NCI-H2107 treated with DMSO at 0.1 percent for 48 hours (cell line): ENCODE measurements around the gene PCGF3.
A peak's percentile ranks its signal among the peaks of the same experiment; 100 is the strongest.
"Not testable (repeated sequence)": the region's sequence is repeated elsewhere in the genome, so short reads cannot be mapped to it uniquely, and the experiment has no call there.

Experiments used
- DNase-seq: peaks from one replicate; lab custom pipeline; 2025; ENCODE audit not compliant: unreplicated experiment; lab: John Stamatoyannopoulos, UW

PCGF3 gene

DNA sequence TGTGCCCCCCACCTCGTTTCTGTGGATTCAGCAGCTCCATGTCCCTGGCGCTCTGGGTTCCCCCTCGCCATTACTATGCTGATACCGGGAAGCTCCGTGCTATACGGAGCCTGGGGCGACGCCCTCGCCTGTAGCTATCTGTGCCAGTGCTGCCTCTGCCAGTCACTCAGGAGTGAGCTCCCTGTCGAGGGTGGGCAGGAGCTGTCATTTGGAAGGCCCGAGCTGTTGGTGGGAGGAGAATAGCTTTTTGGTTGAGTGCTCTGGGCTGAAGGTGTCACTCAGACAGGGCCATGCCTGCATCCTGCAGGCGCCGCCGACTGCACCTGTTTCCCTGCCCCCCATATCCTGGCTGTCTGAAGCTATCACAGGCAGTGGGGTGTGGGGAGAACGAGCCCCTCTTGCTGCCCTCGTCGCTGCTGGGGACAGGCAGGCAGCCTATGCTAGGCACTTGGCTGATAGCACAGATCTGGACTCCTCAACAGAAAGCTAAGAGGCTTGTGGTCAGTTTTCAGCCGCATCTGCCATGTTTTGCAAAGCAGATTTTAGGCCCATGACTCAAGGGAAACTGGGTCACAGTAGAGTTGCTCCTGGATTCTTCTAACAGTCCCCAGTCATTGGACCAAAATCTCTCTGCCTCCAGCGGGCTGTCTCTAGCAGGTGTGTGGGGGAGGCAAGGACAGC, 88.4 kb downstream of the PCGF3 start:
- DNase-seq = peak; percentile 1

DNA sequence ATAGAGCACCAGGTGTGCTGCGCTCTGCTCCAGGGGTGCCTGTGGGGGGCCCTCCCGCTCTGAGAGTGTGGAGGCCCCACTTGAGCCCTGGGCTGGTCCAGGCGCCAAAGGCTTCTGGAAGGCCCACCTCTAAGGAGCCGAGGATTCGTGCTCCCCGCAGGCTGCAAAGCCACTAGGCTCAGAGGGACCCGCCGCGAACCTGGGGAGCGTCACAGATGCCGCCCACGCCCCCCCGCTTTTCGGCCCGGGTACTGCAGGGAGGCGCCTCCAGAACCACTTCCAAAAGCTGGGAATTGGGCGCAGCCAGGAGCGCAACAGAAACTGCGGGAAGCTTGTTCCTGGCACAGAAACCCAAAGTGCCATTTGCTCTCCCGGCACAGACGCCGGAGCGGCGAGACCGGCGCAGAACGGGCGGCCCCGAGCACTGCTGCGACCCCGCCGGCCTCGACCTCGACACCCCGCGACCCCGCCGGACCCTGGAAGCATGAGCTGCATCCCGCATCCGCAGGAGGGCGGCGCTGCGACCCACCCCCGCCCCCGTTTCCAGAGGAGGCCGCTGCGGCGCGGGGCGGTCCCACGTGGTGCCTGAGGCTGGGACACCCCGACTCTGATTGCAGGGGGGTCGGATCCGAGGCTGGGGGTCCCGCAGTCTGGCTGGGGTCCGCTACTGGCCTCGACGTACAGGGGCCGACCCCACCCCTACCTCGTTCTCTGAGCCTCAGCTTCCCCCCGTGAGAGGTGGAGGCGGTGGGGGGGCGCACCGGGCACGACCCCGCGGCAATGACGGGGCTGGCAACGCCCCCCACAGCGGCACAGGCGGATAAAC, 89.5 kb downstream of the PCGF3 start:
- peak; percentile 1 for DNase-seq

- DNase-seq = no peak
Measured at GRCh38 chr4:795726-796119, 90.1 kb downstream of the PCGF3 start.

- no peak for DNase-seq
Measured at GRCh38 chr4:796206-796605, 90.6 kb downstream of the PCGF3 start.

GRCh38 chr4:797066-797465, 91.4 kb downstream of the PCGF3 start:
- DNase-seq = peak; percentile 85

GRCh38 chr4:801436-802124, 95.9 kb downstream of the PCGF3 start:
- DNase-seq = no peak

DNA sequence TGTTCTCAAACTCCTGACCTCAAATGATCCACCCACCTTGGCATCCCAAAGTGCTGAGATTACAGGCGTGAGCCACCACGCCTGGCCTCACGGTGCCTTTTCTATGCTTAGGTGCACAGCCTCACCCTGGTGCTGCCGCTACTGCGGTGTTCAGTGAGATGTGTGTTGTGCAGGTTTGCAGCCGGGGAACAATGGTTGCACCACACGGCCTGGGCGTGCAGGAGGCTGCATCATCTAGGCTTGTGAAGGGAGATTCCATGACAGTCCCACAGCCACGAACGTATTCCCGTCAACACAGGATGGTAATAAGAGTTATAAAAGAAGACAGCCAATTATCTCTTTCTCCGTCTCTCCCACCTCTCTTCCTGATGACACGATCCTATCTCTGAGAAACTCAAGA, 98.3 kb downstream of the PCGF3 start:
- DNase-seq = no peak

GRCh38 chr4:804804-805203, 99.2 kb downstream of the PCGF3 start:
- no peak for DNase-seq

GRCh38 chr4:806979-807378, 101.3 kb downstream of the PCGF3 start:
- not testable (repeated sequence) for DNase-seq

DNA sequence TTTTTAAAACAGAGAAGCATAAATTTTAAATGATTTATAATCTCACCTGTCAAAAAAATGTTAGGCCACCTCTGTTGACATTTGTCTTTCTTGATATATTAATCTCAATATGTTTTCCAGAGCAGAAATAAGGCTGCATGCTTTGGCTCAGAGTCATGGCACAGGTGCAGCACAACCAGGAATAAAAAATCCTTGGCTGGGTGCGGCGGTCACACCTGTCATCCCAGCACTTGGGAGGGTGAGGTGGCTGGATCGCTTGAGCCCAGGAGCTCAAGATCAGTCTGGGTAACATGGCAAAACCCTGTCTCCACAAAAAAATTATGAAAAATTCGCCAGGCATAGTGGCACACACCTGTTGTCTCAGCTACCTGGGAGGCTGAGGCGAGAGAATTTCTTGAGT, 102.2 kb downstream of the PCGF3 start:
- DNase-seq = no peak

GRCh38 chr4:808860-809570, 103.4 kb downstream of the PCGF3 start:
- DNase-seq = no peak

DNA sequence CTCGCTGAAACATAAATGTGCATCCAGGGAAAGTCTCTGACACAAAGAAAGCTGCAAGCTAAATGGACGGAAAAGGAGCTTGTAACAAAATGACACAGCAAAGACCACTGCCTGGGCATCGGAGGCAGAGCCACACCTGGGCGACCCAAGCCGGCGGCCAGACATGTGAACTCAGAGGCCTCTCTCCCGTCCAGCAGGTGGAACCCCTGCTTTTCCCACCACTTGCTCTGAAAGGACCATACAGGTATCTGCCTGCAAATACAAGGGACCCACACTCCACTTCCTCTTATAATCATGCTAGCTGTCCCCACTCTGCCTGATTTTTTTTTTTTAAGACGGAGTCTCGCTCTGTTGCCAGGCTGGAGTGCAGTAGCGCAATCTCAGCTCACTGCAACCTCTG, 108.3 kb downstream of the PCGF3 start:
- DNase-seq = no peak

- DNase-seq = no peak
Measured at GRCh38 chr4:814312-814850, 108.7 kb downstream of the PCGF3 start.

- peak; percentile 66 for DNase-seq
Measured at GRCh38 chr4:815464-816146, 110.0 kb downstream of the PCGF3 start.

DNA sequence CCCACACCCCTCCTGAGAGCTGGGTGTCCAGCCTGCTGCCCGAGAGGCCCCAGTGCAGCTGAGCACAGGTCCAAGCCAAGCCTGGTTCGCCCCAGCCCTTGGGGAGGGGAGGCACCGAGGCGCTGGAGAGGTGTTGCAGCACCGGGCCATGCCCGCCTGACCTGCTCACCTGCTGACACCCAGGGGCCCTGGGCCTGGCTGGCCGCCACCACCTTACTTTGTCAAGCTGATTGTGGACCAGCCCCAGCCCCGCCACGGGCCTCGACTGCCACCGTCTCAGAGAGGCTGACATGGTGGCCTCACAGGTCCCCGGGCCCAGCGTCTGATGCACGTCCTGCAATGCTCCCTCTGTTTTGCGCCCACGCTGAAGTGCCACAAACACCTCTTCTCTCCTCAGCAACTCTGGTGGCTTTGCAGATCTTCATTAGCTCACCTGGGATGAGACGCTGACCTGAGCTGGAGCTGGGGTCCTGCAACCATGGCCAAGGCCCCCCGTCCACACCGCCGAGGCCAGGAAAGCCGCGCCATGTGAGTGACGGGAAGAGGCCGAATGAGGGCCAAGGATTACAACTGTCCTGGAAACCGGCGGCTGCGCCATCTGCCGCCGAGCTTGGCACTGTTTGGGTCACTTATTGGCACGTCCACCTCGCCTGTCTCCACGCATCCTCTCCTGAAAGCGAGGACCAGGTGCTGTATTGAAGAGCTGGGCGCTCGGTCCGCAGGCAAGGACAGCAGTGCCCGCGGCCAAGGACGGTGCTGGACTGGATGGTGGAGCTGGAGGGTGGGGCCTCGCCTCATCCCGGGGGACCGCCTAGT, 112.7 kb downstream of the PCGF3 start:
- no peak for DNase-seq

GRCh38 chr4:819401-820229, 114.0 kb downstream of the PCGF3 start:
- no peak for DNase-seq
